T-helper 22 cell (primary cell): Measurements from ENCODE around the gene TLN1.

Source experiments
- DNase-seq: peaks from one replicate; pipeline ENCODE4 v3.0.0-alpha.2; 2020; ENCODE audit warnings: low read depth

TLN1 gene

GRCh38 chr9:35705372-35705771, 26.6 kb downstream of the TLN1 start:
- DNase-seq = no peak

DNA sequence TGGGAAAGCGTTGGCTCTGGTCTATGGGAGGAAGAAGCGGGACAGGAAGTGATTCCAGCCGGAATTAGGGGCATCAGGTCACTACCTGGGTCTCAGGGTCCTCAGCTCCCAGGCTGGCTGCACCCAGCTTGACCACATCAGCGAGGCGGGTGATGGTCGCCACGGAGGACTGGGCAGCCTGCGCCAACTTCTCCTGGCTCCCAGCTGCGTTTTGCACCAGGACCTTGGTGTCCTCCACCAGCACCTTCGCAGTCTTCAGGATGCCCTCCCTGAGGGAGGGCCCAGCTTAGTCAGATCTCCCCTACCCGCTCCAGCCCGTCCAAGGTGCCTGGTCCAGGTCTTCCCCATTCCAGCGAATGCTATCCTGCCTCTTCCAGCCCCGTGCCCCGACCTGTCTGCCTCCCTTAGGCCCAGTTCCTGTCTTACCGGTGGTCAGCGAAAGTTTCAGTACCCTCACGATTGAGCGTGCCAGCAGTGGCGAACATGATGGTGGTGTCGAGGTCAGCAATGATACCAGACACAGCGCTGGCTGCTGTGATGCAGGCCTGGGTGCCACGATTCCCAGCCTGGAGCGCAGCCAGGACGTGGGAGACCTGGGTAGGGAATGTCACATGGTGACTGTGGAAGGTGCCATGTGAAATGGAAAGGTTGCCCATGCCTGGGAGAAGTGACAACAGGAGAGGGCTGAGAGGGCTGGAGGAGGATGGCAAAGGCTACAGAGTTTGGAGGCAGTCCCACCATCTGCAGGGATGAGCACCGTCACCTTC, 27.9 kb downstream of the TLN1 start:
- no peak for DNase-seq

GRCh38 chr9:35702696-35703095, 29.3 kb downstream of the TLN1 start:
- DNase-seq = no peak

- no peak for DNase-seq
Measured at GRCh38 chr9:35700942-35701341, 31.1 kb downstream of the TLN1 start.

GRCh38 chr9:35700031-35700430, 32.0 kb downstream of the TLN1 start:
- no peak for DNase-seq

DNA sequence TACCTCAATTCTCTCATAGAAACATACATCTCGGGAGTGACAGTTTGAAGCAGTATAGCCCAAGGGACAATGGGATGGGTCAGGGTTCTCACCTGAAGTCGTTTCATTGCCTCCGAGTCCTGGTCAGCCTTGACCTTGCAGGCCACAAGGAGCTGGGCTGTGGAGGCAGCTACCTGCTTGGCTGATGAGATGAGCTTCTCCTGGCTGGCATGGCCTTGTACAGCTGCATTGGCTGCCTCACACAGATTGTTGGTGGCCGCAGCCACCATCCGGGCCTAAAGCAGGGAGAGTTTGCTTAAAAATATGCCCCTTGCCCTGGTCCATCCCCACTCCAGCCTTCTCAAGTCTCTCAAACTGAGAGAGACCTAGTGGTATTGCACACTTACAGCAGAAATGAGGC, 33.8 kb downstream of the TLN1 start:
- DNase-seq = no peak

GRCh38 chr9:35697486-35697885, 34.5 kb downstream of the TLN1 start:
- no peak for DNase-seq

GRCh38 chr9:35696520-35697215, 35.3 kb downstream of the TLN1 start:
- no peak for DNase-seq

- DNase-seq = no peak
Measured at GRCh38 chr9:35695943-35696401, 36.0 kb downstream of the TLN1 start.

- DNase-seq = no peak
Measured at GRCh38 chr9:35691757-35692301, 40.2 kb downstream of the TLN1 start.

- DNase-seq = no peak
Measured at GRCh38 chr9:35691334-35691650, 40.7 kb downstream of the TLN1 start.

- peak; percentile 8 for DNase-seq
Measured at GRCh38 chr9:35690614-35691333, 41.2 kb downstream of the TLN1 start.

DNA sequence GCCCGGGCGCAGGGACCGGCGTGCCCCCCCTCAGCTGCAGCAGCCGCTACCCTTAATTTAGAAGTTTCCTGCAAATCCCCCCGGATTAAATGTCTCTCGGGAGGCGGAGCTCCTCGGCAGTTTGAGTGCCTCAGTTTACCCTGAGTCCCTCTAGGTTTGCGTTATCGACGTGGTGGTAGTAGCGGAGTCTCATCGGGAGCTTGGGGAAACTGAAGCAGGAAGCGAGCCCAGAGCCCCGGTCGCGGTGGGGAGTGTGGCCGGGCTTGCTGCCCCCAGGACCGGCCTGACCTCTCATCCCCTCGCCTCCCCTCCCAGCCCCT, 41.7 kb downstream of the TLN1 start:
- no peak for DNase-seq

GRCh38 chr9:35689542-35690293, 42.3 kb downstream of the TLN1 start, which contains the start of gene TPM2:
Gene TPM2 (minus strand): TSS chr9:35689925. CDS start chr9:35689817, 108 bp downstream.
- DNase-seq = no peak

GRCh38 chr9:35688558-35689541, 43.1 kb downstream of the TLN1 start:
- no peak for DNase-seq

- no peak for DNase-seq
Measured at GRCh38 chr9:35687972-35688557, 43.9 kb downstream of the TLN1 start.

DNA sequence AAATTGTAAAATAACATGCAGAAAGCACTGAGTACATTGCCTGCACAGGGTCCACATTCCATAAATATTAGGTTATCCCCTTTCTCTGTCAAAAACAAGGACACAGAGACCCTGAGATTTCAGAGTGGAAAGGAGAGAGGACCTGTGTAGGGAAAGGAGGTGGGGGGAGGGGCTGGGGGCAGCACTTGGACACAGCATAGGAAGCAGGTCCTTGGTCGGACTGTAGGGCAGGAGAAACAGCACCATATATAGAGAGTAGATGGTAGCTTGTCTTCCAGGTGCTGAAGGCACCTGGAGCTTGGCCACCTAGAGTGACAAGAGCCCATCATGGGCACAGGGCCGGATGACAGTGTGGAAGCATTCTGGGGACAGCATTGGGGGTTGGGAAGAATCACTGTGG, 44.7 kb downstream of the TLN1 start:
- no peak for DNase-seq

- no peak for DNase-seq
Measured at GRCh38 chr9:35686222-35687203, 45.5 kb downstream of the TLN1 start.

- no peak for DNase-seq
Measured at GRCh38 chr9:35685506-35685905, 46.5 kb downstream of the TLN1 start.
